C4-2B (cell line): ENCODE measurements around the gene EEIG1.
A peak's percentile ranks its signal among the peaks of the same experiment; 100 is the strongest.

Experiments
- H3K27ac ChIP-seq: fragments of 450-650 bp; 2 replicates; pipeline ENCODE4 v1.5.1; 2017
- CTCF ChIP-seq: fragments of 450-650 bp; conservative IDR thresholded peaks from 2 replicates; pipeline ENCODE4 v1.5.1; 2017; ENCODE audit warnings: mild to moderate bottlenecking
- ZFX ChIP-seq: fragments of 450-650 bp; IDR thresholded peaks from 2 replicates; pipeline ENCODE4 v1.6.1; 2017

Gene EEIG1

DNA sequence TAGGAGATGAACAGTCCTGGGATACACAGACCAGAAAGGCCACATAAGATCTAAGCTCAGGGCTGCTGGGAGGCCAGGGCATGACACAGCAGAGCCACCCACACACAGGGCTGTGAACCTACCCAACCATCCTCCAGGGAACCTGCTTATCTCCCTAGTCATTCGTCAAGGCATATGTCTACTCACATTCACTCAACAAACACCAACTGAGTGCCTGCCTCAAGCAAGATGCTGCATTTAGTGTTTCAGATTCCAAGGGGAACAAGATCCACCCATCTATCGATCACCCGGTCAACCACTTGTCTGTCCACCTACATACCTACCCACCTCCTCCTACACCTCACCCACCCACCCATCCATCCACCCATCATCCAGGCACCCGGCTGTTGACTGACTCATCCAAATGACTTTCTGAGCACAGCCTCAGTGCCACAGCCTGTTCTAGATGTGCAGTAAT, 45.0 kb downstream of the EEIG1 start:
- TF ChIP-seq ZFX (no peak), CTCF (no peak)
- H3K27ac ChIP-seq = no peak overlapping the region

DNA sequence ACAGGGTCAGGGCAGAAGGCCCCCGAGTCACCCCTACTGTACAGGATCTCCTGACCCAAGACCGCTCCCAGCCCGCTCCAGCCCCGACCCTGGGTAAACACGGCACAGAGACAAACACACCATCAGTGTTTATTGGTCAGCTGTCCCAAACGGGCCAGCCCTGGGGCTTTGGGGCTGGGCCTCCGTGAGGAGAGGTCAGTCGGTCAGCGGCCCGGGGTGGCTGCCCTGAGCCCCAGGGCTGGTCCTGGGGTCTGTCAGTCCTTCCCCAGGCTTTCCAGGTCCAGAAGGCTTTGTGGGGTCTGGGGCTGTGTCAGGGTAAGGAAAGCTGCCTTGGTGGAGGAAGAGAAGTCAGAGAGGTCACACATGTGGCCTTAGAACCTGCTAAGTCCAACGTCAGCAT, 45.8 kb downstream of the EEIG1 start:
- no peak for TF ChIP-seq CTCF
- TF ChIP-seq ZFX = no peak

GRCh38 chr9:127934248-127934647, 46.5 kb downstream of the EEIG1 start:
- TF ChIP-seq ZFX (no peak), CTCF (no peak)
- no peak overlapping the region for H3K27ac ChIP-seq

More for the DNA sequence above, 45.8 kb downstream of the EEIG1 start:
- no peak overlapping the region for H3K27ac ChIP-seq

GRCh38 chr9:127931092-127931881, 49.5 kb downstream of the EEIG1 start:
- H3K27ac ChIP-seq = peak overlapping the region; percentile 6
- TF ChIP-seq ZFX (no peak), CTCF (no peak)
